IPS-18c (cell line): Measurements from ENCODE around the gene TMC8.
A peak's percentile ranks its signal among the peaks of the same experiment; 100 is the strongest.
"Not testable (repeated sequence)": the region's sequence is repeated elsewhere in the genome, so short reads cannot be mapped to it uniquely, and the experiment has no call there.

Experiments
- H3K4me3 ChIP-seq: 2 replicates; pipeline ENCODE4 v1.7.0; 2013; ENCODE audit warnings: low read depth, mild to moderate bottlenecking, low read length, moderate library complexity; ENCODE audit not compliant: insufficient read depth
- H3K9me3 ChIP-seq: one replicate; pipeline ENCODE4 v1.6.1; 2013; ENCODE audit warnings: mild to moderate bottlenecking, low read length, moderate library complexity; ENCODE audit not compliant: control insufficient read depth, insufficient read depth

Gene TMC8

DNA sequence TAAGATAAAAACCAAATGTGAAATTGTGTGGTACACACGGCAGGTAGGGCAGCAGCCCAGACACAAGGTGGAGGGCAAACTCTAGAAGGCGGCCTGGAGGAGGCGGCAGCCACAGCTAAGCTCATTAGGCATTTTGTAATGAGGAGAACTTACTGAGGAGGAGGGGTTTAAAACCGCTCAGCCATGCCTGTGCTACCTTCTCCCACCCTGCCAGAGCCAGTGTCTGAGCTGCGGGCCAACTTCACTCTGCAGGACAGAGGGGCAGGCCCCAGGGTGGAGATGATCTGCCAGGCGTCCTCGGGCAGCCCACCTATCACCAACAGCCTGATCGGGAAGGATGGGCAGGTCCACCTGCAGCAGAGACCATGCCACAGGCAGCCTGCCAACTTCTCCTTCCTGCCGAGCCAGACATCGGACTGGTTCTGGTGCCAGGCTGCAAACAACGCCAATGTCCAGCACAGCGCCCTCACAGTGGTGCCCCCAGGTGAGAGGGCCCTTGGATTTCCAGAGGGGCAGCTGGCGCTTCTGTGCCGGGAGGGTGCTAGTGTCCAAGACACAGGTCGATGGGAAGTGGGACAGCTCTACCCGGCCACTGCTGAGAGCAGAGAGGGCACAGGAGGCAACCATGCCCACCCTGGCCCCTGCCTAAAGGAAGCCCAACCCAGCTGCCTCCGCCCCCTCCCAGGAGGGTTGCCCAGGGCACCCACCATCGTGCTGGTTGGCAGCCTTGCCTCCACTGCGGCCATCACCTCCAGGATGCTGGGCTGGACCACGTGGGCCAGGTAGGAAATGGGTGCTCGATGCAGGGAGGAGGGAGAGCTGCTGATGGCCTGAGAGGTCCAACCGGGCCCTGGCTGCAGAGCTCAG lies 33.5 kb downstream of the TMC8 start:
- no peak overlapping the region for H3K4me3 ChIP-seq
- no peaks in the 10 kb centered on the region for H3K9me3 ChIP-seq

DNA sequence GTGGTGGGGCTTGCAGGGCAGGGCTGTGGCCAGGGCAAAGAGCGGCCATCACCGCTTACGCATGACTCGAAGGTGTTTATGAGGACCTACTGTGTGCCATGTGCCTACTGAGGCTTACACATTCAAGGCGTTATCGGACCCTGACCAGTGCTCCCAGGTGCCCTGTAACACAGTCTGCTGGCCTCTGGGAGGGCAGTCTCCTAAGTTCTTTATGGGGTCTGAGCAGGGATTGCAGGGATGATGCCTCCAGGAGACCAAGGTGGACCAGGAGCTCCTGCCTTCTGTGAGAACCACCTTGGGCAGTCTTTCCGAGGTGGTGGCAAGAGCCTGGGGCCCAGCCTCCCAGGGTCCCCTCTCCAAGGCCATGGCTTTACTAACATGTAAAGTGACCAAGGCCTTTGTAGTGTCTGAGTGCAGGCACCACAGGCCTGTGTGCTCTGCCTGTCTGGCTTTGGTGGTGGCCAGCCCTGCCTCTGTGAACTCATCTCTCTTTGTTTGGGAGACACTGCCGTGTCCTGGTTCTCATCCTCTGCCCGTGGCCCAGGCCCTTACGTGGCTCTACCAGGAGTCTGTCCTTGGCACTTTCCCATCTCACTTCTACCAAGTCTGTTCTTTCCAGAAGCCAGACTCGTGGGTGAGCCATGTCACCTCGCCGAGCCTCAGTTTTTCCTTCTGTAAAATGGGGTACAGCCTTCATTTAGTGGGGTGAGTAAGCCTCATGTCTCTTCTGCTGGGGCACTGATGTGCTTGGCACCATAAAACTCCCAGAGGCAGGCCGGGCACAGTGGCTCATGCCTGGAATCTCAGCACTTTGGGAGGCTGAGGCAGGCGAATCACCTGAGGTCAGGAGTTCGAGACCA lies 34.4 kb downstream of the TMC8 start:
- Histone ChIP-seq H3K4me3 (no peak overlapping the region), H3K9me3 (no peaks in the 10 kb centered on the region)

DNA sequence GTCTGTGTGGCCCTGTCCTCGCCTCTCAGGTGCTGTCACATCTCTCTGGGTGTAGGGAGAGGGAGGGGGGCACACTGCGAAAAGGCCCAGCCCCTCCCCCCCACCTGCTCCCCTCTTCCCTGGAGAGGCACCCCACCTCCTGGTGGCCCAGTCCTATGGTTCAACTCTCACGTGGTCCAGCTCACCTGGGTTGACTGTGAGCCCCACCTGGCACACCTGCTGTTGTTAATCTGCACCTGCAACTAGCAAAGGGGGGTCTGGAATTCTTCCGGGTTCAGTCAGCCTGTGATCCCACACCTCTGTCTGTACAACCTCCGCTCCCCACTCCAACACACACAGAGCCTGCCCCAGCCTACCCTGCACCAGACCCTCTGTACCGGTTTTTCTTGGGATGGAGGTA lies 35.8 kb downstream of the TMC8 start:
- no peak overlapping the region for H3K4me3 ChIP-seq
- H3K9me3 ChIP-seq = no peaks in the 10 kb centered on the region

DNA sequence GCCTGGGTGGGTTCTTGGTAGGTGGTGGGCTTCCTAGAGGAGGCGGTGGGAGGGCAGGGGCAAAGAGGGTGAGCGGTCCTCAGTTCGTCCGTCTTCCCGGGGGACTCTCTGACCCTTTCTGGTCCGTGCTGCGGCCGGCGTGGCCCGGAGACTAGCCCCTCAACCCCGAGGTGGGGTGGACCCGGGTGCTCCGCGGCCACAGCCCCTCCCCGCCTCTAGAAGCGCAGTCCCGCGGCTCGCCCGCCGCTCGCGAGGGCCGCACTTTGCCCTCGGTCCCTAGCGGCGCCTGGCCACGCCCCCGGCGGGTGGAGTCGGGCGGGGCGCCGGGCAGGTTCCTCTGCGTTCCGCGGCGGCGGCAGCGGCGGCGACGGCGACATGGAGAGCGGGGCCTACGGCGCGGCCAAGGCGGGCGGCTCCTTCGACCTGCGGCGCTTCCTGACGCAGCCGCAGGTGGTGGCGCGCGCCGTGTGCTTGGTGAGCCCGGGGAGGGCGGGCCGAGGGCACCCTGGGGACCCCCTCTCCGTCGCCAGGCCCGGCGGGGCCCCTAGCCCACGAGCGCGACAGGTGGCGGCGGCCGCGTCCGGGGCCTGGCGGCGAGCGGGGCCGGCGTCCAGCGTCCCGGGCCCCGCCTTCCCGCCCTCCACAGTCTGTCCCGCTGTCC lies 37.8 kb downstream of the TMC8 start, which contains the start of gene SYNGR2:
Gene SYNGR2, plus strand, starts transcription at position 340 of the 661 bp plus-strand sequence. Its CDS starts 36 bp downstream, at position 376.
- Histone ChIP-seq H3K9me3 (no peaks in the 10 kb centered on the region), H3K4me3 (peak within 1 kb of the TSS; percentile 61)

DNA sequence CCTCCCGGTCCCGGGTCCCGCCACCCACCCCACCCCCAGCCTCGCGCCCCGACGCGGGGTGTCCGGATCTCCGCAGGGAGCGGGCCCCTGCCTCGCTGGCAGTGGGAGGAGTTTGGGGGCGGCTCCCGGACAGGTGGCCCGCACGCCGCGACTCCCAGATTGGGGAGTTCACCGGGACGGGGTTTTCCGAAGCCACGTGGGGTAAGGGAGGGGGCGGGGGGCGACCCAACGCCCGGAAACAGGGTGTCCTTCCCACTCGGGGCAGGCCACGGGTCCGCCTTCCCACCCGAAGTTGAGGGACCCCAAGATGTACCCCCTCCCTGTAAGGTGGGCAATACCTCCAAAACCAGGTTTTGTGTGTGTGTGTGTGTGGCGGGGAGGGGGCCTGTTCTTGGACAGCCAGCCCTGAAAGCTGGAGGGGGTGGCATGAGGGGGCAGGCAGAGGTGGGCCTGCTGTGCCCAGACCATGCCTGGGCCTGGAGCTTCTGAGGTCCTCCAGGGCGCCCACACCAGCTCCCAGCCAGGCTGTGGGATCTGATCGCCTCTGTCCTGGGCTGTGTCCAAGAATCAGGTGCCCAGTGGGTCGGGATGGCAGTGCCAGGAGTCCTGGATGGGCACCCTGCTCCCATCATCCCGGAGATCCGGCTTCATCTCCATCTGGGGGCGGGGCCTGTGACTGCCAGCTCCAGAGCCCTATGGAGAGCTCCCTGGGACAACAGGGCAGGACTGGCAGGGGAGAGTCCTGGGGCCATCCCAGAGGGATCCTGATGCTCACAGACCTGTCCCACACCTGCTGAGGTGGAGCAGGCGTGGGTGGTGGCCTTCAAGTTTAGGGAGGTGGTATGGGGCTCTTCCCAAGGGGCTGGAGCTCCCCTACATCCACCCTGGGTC lies 38.6 kb downstream of the TMC8 start:
- peak overlapping the region; percentile 61 for H3K4me3 ChIP-seq
- H3K9me3 ChIP-seq = no peaks in the 10 kb centered on the region

DNA sequence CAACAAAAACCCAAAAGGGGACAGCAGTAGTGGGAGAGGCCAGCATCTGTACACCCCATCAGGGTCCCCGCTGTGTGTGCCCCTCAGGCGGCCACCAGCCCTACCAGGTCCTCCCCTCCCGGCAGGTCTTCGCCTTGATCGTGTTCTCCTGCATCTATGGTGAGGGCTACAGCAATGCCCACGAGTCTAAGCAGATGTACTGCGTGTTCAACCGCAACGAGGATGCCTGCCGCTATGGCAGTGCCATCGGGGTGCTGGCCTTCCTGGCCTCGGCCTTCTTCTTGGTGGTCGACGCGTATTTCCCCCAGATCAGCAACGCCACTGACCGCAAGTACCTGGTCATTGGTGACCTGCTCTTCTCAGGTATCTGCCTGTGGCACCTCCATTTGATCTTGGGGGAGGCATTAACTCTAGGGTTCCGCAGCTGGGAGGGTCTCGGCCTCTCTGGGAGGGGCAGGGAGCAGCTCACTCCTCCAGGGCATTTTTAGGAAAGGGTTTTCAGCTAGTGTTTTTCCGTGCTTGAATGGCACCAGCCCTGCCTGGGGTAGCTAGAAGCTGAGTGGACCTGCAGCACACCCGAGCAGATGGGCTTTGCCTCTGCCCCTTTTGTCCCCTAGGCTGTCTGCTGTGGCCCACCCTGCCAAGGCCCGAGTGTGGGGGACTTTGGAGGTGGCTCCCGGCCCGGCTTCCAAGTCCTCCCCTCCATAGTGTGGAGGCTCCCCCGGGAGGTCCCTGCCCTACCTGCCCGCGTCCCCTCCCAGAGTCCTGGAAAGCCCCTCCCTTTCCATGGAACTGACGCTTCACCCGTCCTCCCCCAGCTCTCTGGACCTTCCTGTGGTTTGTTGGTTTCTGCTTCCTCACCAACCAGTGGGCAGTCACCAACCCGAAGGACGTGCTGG lies 40.4 kb downstream of the TMC8 start:
- Histone ChIP-seq H3K9me3 (no peaks in the 10 kb centered on the region), H3K4me3 (no peak overlapping the region)

DNA sequence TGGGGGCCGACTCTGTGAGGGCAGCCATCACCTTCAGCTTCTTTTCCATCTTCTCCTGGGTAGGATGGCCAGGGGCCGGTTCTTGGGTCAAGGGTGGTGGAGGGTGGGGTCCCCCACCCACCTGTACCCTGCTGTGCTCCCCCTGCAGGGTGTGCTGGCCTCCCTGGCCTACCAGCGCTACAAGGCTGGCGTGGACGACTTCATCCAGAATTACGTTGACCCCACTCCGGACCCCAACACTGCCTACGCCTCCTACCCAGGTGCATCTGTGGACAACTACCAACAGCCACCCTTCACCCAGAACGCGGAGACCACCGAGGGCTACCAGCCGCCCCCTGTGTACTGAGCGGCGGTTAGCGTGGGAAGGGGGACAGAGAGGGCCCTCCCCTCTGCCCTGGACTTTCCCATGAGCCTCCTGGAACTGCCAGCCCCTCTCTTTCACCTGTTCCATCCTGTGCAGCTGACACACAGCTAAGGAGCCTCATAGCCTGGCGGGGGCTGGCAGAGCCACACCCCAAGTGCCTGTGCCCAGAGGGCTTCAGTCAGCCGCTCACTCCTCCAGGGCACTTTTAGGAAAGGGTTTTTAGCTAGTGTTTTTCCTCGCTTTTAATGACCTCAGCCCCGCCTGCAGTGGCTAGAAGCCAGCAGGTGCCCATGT lies 41.1 kb downstream of the TMC8 start:
- H3K4me3 ChIP-seq, H3K9me3 ChIP-seq: not testable (repeated sequence)

DNA sequence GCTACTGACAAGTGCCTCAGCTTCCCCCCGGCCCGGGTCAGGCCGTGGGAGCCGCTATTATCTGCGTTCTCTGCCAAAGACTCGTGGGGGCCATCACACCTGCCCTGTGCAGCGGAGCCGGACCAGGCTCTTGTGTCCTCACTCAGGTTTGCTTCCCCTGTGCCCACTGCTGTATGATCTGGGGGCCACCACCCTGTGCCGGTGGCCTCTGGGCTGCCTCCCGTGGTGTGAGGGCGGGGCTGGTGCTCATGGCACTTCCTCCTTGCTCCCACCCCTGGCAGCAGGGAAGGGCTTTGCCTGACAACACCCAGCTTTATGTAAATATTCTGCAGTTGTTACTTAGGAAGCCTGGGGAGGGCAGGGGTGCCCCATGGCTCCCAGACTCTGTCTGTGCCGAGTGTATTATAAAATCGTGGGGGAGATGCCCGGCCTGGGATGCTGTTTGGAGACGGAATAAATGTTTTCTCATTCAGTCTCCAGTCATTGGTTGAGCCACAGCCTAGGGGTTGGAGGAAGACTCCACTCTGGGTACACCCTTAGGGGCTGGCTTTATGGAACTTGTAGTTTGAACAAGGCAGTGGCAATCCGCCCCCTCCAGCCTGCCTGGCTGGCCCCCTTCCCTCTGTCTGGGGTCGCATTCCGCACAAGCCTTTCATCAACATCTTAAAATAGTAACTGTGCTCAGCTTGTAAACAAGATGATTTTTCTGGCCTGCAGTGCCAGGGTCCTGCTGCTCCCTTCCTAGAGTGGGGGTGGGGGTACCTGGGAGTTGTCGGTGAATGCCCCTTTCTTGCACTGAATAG lies 41.9 kb downstream of the TMC8 start:
- no peak overlapping the region; the same call in 1 of the 2 replicates for H3K4me3 ChIP-seq
- H3K9me3 ChIP-seq = no peaks in the 10 kb centered on the region

DNA sequence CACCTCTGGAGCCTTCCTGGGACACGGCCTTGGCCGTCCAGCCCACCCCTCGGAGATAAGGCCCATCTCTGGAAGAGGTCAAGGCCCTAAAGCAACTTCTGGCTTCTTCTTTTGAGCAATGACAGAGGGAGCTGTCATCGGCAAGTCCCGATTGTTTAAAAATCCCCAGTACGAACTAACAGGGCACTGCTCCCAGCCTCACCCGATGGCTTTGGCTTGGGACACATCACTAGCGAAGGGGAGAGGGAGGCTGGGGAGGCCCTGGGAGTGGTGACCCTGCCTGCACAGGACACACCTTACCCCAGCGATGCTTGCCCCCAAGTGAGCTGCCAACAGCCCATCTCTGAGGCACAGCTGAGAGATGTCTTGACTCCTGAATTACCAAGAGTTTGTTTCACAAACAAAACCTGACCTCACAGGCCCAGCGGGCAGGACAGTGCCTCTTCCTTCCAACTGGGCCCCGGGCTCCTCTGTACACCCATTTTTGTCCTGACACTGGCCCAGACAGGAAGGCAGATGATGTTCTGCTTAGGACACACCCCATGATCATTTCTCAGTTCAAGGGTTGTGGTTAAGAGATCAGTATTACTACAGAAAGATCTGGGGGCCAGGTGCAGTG lies 42.6 kb downstream of the TMC8 start:
- H3K4me3 ChIP-seq = no peak overlapping the region; the same call in 1 of the 2 replicates
- H3K9me3 ChIP-seq = no peaks in the 10 kb centered on the region

DNA sequence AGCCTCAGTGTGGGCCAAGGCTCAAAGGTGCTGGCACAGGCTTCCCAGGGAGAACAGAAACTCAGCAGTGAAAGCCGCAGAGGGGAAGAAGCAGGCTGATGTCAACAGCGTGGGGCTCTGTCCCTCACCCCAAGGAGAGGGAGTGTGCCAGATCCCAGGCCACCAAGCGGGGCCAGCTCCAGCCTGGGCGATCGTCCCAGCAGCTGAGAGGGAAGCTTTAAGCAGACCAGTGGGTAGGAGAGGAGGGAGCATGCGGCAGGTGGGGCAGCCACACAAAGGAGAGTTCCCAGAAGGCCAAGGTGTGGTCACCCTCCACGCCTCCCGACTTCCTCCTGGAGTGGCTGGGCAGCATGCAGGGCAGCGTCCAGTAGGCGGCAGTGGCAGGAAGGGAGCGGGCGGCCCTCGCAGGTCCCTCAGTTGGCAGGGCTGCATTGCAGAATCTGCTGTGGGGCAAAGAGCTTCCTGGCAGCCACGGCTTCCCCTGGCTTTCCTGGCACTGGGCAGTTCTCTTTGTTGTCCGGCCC lies 43.8 kb downstream of the TMC8 start:
- Histone ChIP-seq H3K9me3 (no peaks in the 10 kb centered on the region), H3K4me3 (no peak overlapping the region)

DNA sequence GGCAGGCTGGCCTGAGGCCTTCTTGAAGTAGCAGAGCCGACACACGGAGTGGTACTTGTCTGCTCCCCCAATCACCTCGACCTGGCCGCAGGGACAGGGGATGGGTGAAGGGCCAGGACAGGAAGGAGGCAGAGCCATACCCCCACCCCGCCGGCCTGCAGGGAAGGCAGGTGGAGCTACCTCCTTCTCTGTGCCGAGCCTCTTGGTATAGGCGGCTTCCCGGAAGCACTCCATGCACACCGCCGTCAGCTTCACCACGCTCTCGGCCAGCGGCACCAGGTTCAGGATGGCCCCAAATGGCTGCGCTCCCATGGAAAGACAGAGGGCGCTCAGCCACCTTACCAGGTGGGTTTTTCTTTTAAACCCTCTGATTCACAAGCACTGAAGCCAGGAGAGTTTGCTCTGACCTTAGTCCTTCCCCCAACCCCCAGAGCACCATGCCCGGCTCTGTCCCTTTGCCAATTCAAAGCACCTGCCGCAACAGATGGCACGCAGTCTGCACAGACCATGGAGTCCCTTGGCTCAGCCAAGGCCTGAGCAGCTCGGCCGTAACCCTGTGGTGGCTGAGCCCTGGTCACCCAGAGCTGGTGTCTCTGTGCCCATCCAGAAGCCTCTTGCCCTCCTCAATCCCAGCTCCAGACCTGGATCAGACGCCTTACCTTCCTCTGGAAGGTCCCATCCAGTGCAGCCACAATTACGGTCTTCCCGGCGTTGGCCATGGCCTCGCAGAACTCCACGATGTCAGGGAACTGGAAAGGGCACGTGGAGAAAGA lies 44.5 kb downstream of the TMC8 start:
- H3K9me3 ChIP-seq = no peaks in the 10 kb centered on the region
- H3K4me3 ChIP-seq = no peak overlapping the region

DNA sequence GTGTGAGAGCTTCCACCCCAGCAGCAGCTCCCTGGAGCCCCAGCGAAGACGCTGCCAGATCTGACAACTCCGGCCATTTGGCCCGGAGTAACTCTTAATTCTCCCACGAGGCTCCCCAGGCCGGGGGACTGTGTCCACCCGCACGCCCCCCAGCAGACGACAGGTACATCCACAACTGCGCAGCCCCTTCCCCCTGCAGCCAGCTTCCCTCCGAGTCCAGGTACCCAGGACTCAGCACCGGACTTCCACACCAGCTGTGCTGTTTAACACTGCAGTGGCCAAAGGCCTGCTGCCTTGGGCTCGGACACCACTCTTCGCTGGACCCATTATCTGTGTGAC lies 45.0 kb downstream of the TMC8 start:
- H3K9me3 ChIP-seq = no peaks in the 10 kb centered on the region
- no peak overlapping the region for H3K4me3 ChIP-seq

DNA sequence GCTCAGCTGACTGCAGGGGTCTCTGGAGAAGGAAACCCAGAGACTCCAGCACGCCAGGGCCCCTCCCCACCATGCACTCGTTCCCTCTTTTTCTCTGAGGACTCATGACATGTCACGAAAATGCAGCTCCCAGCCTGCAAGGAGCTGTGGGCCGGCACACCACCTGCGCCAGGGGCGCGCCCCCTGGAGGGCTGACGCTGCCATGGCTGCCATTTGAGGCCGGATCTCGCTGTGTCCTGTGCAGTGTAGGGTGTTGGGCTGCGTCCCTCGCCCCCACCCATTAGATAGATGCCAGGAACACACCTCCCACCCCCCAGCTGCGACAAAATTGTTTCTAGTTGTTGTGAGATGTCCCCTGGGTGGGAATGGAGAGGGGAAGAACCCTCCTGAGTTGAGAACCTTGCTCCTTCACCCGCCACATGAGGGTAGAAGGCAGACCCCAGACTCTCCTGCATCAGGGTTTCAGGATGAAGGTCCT lies 46.0 kb downstream of the TMC8 start:
- Histone ChIP-seq H3K9me3 (no peaks in the 10 kb centered on the region), H3K4me3 (no peak overlapping the region)
